OCI-LY1 (cell line): Measurements from ENCODE around the gene USP19.

Experiments
- H2AFZ ChIP-seq: fragments of 200-600 bp; sonication (generic), shearing (Covaris generic); 2 replicates; pipeline ENCODE4 v1.6.0; 2014; ENCODE audit warnings: antibody characterized with exemption, mild to moderate bottlenecking, low read length
- H3F3A ChIP-seq: fragments of 200-600 bp; sonication (generic), shearing (Covaris generic); 2 replicates; pipeline ENCODE4 v1.6.0; 2014; ENCODE audit warnings: mild to moderate bottlenecking, antibody characterized with exemption, low read length, moderate library complexity; ENCODE audit not compliant: insufficient read depth
- H3K27ac ChIP-seq: fragments of 200-600 bp; sonication (generic); 2 replicates; pipeline ENCODE4 v1.5.1; 2014; ENCODE audit warnings: low read length, mixed run types, mild to moderate bottlenecking, low read depth; ENCODE audit not compliant: poor library complexity, severe bottlenecking
- H3K27me3 ChIP-seq: fragments of 200-600 bp; sonication (generic); 2 replicates; pipeline ENCODE4 v1.6.0; 2014; ENCODE audit warnings: antibody characterized with exemption, mild to moderate bottlenecking, low read length, moderate library complexity; ENCODE audit not compliant: insufficient read depth
- H3K36me3 ChIP-seq: fragments of 200-600 bp; sonication (generic); 2 replicates; pipeline ENCODE4 v1.6.1; 2014; ENCODE audit warnings: mild to moderate bottlenecking, antibody characterized with exemption, low read length, moderate library complexity, mixed read lengths; ENCODE audit not compliant: insufficient read depth
- H3K4me1 ChIP-seq: fragments of 200-600 bp; sonication (generic); 2 replicates; pipeline ENCODE4 v1.5.1; 2014; ENCODE audit warnings: mild to moderate bottlenecking, low read length, moderate library complexity; ENCODE audit not compliant: insufficient read depth, severe bottlenecking
- H3K4me2 ChIP-seq: fragments of 200-600 bp; sonication (generic), shearing (Covaris generic); 2 replicates; pipeline ENCODE4 v1.6.1; 2014; ENCODE audit warnings: low read length
- H3K4me3 ChIP-seq: fragments of 200-600 bp; sonication (generic); 2 replicates; pipeline ENCODE4 v1.5.1; 2014; ENCODE audit warnings: low read length, low read depth, mild to moderate bottlenecking, mixed read lengths; ENCODE audit not compliant: poor library complexity, severe bottlenecking
- H3K79me2 ChIP-seq: fragments of 200-600 bp; shearing (Covaris generic); 2 replicates; pipeline ENCODE4 v1.6.1; 2016; ENCODE audit warnings: mixed run types, low read length, mixed read lengths; ENCODE audit not compliant: insufficient read depth
- H3K9ac ChIP-seq: fragments of 200-600 bp; sonication (generic), shearing (Covaris generic); 2 replicates; pipeline ENCODE4 v1.6.1; 2014; ENCODE audit warnings: mild to moderate bottlenecking, low read length, mixed read lengths
- H3K9me2 ChIP-seq: fragments of 200-600 bp; sonication (generic), shearing (Covaris generic); 2 replicates; pipeline ENCODE4 v1.6.1; 2014; ENCODE audit warnings: low read depth, mild to moderate bottlenecking, low read length, mixed read lengths
- H3K9me3 ChIP-seq: fragments of 200-600 bp; shearing (Covaris generic); 2 replicates; pipeline ENCODE4 v1.6.1; 2014; ENCODE audit warnings: low read length, mixed read lengths
- H4K20me1 ChIP-seq: fragments of 200-600 bp; sonication (generic), shearing (Covaris generic); 2 replicates; pipeline ENCODE4 v1.6.0; 2016; ENCODE audit warnings: mild to moderate bottlenecking, low read length; ENCODE audit not compliant: insufficient read depth
- EZH2 ChIP-seq: fragments of 200-600 bp; sonication (generic), shearing (Covaris generic); IDR thresholded peaks from 2 replicates; pipeline ENCODE4 v1.8.0; 2017; ENCODE audit warnings: borderline replicate concordance, mixed run types, mild to moderate bottlenecking, antibody characterized with exemption, low read length, moderate library complexity, mixed read lengths
- TF ChIP-seq, protein P1 (sequence below): fragments of 200-600 bp; sonication (generic), shearing (Covaris generic); IDR thresholded peaks from 2 replicates; pipeline ENCODE4 v1.5.1; 2017; ENCODE audit warnings: mild to moderate bottlenecking, antibody characterized with exemption, low read length, moderate library complexity, mixed read lengths

The USP19 gene

DNA sequence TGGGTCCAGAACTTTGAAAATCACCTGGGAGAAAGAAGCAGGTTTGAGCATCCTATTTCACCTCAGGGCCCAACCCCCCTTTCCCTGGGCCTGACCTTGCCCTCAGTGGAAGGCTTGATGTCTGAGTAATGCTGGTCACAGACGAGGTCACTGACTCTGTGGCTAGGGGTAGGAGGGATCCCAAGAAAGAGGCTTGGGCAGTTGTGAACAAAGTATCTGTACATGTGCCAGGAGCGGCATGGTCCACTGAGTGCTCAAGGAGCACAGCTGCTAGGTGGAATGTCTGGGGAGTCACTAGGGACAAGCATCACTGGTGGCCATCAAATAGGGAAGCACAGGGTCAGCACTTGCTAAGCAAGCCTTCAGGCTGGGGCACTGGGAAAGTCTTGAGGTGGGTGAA lies 38.2 kb upstream of the USP19 start:
- H2AFZ ChIP-seq: no peak overlapping the region
- no peaks in the 10 kb centered on the region for H3K27me3 ChIP-seq

DNA sequence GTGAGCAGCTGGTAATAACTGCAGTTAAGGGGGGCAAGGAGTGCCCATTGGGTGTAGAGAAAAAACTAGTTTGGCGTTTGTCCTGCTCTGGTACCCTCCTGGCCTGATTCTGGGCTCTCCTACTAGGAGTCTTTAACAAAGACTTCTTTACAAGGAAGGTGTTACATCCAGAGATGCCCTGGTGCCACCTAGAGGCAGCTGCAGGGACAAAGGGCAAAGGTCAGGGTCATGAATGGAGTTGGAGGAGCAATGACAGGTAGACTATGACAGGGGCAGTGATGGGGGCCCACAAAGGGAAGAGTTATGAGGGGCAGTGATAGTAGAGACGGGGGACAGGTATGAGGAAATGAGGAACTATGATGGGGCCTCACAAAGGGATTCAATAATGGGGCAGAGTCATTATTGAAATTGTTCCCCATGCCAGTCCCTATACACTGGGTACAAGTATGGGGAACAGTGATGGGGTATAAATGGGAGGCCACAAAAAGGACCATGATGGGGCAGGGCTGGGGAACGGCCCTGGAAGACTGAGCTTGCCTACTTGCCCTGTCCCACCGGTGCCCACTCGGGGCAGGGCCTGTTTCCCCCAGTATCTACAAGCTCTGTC lies 37.6 kb upstream of the USP19 start:
- TF ChIP-seq, protein P1, sequence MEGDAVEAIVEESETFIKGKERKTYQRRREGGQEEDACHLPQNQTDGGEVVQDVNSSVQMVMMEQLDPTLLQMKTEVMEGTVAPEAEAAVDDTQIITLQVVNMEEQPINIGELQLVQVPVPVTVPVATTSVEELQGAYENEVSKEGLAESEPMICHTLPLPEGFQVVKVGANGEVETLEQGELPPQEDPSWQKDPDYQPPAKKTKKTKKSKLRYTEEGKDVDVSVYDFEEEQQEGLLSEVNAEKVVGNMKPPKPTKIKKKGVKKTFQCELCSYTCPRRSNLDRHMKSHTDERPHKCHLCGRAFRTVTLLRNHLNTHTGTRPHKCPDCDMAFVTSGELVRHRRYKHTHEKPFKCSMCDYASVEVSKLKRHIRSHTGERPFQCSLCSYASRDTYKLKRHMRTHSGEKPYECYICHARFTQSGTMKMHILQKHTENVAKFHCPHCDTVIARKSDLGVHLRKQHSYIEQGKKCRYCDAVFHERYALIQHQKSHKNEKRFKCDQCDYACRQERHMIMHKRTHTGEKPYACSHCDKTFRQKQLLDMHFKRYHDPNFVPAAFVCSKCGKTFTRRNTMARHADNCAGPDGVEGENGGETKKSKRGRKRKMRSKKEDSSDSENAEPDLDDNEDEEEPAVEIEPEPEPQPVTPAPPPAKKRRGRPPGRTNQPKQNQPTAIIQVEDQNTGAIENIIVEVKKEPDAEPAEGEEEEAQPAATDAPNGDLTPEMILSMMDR: peak; percentile 83
- no peak for TF ChIP-seq EZH2
- H2AFZ ChIP-seq: no peak overlapping the region
- no peak overlapping the region for H3K9ac ChIP-seq
- H3K4me2 ChIP-seq: no peak overlapping the region
- H3K36me3 ChIP-seq: peaks cover 19% of the 10 kb centered on the region
- H3F3A ChIP-seq: no peaks in the 10 kb centered on the region
- H3K27me3 ChIP-seq: no peaks in the 10 kb centered on the region
- H3K9me3 ChIP-seq: no peaks in the 10 kb centered on the region
- H3K9me2 ChIP-seq: no peaks in the 10 kb centered on the region
- no peaks in the 10 kb centered on the region for H4K20me1 ChIP-seq
- no peaks in the 10 kb centered on the region for H3K4me1 ChIP-seq
- H3K27ac ChIP-seq: no peak overlapping the region
- H3K4me3 ChIP-seq: no peak overlapping the region
- no peaks in the 10 kb centered on the region for H3K79me2 ChIP-seq

More for the DNA sequence above, 38.2 kb upstream of the USP19 start:
- H3K9ac ChIP-seq: no peak overlapping the region
- no peaks in the 10 kb centered on the region for H3K9me2 ChIP-seq
- no peaks in the 10 kb centered on the region for H3F3A ChIP-seq
- TF ChIP-seq EZH2: no peak
- TF ChIP-seq, protein P1: no peak
- H3K27ac ChIP-seq: no peak overlapping the region
- H3K4me1 ChIP-seq: no peaks in the 10 kb centered on the region
- no peak overlapping the region for H3K4me2 ChIP-seq
- H4K20me1 ChIP-seq: no peaks in the 10 kb centered on the region
- peaks cover 25% of the 10 kb centered on the region for H3K36me3 ChIP-seq
- no peak overlapping the region for H3K4me3 ChIP-seq
- H3K79me2 ChIP-seq: no peaks in the 10 kb centered on the region
- H3K9me3 ChIP-seq: no peaks in the 10 kb centered on the region

GRCh38 chr3:49157289-49157688 lies 36.7 kb upstream of the USP19 start:
- H3K4me3 ChIP-seq: no peak overlapping the region
- no peak overlapping the region for H2AFZ ChIP-seq
- H3K9me2 ChIP-seq: no peaks in the 10 kb centered on the region
- no peaks in the 10 kb centered on the region for H4K20me1 ChIP-seq
- H3K4me1 ChIP-seq: no peaks in the 10 kb centered on the region
- no peaks in the 10 kb centered on the region for H3K27me3 ChIP-seq
- no peak overlapping the region for H3K27ac ChIP-seq
- peaks cover 12% of the 10 kb centered on the region; the same call in 1 of the 2 replicates for H3K36me3 ChIP-seq
- no peaks in the 10 kb centered on the region for H3K79me2 ChIP-seq
- TF ChIP-seq EZH2: no peak
- TF ChIP-seq, protein P1: no peak
- H3K9me3 ChIP-seq: no peaks in the 10 kb centered on the region
- no peak overlapping the region for H3K9ac ChIP-seq
- no peak overlapping the region for H3K4me2 ChIP-seq
- no peaks in the 10 kb centered on the region for H3F3A ChIP-seq
